ENCODE results near the gene DYRK1B.

DNA sequence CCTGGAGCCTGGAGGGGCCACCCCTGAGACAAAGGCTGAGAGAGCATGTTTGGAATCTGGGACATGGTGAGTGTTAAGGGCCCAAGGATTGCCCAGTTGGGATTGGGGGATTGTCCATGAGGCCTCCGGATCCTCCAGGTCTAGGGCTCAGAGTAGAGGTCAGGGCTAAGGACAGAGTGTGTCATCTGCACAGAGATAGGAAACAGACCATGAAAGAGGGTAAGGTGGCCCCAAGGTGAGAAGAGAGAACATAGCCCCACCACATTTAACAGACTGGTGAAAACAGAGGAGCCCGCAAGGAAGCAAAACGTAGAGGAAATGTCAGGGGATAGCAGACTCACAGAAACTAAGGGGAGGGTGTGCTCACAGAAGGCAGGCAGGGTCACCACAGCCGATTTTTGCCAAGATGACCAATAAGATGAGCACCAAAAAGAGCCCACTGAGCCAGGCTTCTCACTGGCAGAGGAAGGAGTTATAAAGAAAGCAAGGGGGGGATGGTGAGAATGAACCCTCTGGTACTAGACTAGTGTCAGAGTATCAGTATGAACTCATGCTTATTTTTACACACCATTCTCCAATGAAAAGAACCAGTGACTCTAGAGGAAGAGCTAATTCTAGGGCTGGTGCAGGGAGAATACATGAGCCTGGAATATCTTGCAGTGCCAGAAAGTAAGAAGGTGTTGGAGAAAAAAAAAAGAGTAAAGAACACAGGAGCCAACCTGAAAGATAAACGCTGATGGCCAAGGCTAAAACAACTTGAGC lies 17.5 kb downstream of the DYRK1B start:
- TF ChIP-seq, protein P1, sequence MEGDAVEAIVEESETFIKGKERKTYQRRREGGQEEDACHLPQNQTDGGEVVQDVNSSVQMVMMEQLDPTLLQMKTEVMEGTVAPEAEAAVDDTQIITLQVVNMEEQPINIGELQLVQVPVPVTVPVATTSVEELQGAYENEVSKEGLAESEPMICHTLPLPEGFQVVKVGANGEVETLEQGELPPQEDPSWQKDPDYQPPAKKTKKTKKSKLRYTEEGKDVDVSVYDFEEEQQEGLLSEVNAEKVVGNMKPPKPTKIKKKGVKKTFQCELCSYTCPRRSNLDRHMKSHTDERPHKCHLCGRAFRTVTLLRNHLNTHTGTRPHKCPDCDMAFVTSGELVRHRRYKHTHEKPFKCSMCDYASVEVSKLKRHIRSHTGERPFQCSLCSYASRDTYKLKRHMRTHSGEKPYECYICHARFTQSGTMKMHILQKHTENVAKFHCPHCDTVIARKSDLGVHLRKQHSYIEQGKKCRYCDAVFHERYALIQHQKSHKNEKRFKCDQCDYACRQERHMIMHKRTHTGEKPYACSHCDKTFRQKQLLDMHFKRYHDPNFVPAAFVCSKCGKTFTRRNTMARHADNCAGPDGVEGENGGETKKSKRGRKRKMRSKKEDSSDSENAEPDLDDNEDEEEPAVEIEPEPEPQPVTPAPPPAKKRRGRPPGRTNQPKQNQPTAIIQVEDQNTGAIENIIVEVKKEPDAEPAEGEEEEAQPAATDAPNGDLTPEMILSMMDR (IDR thresholded peaks at IDR 0.05), result no peak
- no peak for TF ChIP-seq POLR2A (IDR thresholded peaks at IDR 0.05)

All from Peyer's patch (tissue), 4 donors.